ENCODE results near the gene JPH3.

The JPH3 gene

DNA sequence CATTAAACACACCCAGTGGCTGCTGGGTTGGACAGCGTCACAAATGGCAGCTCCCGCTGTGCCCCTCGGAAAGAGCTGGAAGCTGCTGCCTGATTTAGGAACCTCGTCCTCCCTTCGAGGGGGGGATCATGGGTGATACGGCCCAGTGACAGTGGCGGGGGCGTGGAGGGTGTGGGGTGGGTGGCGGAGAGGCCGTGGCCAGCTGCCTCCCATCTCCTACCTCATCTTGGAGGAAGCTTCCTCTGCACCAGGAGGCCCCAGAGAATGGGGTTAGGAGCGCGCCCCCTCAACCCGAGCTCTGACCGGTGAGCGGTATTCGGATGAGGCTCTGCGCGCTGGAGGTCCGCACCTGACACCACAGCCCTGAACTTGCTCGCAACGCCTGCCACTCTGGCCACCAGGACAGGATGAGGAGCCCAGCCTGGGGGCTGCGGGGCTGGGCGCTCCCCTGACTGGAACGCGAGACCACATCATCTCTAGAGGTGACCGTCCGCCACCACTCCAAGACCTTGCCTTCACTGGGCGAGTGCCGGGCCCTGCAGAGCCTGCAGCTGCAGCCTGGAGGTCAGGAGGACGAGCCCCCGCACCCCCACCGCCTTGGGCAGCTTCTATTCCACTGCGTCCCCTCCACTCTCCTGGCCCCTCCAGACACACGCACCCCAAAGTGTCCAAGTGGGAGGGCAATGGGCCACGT, 82.5 kb downstream of the JPH3 start:
- no peak for DNase-seq

DNA sequence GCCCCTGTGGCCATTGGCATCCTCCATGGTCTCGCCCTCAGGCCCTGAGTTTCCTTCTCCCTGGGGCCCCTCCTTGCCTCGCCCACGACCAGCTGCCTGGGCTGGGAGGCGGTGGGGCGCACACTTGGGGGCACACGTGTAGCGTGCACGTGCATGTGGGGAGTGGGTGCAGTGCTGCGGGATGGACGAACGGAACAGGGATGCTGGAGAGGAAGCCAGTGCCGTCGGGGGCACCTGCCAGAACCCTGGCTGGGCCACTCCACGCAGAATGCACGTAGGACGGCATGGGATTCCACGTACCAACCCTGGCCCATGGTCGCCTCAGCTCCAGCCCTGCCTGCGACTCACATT, 83.1 kb downstream of the JPH3 start:
- no peak for DNase-seq

DNA sequence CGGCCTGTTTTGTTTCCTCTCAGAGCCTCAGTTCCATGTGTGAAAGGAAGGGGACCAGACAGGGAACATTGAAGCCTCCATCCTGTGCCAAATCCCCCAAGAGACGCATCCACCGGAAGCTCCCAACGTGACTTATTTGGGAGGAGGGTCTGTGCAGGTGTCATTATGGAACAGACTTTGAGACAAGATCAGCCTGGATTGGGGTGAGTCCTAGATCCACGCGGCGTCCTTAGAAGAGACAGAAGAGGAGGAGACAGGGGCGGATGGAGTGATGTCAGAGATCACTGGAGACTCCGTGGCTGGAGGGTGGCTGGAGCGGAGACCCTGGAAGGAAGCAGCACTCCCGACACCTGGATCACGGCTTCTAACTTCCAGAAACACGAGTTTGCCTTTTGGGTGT, 83.5 kb downstream of the JPH3 start:
- DNase-seq = no peak

DNA sequence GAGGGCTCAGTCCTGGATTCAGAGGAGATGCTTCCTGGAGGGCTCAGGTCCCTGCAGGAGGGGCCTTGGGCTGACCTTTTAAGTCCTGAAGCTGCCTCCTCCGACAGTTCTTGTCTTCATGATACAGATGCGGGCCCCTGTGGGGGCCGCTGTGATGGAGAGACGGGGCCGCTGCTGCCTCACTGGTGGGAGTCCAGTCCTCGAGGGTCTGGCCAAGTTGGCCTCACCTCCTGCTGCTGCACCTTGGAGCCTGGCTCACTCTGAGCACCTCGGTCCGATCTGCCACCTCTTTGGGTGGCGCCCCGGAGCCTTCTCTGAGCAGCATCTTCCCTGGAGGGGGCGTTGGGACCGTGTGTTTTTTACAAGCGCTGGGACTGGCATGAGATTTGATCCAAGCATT, 84.4 kb downstream of the JPH3 start:
- no peak for DNase-seq

DNA sequence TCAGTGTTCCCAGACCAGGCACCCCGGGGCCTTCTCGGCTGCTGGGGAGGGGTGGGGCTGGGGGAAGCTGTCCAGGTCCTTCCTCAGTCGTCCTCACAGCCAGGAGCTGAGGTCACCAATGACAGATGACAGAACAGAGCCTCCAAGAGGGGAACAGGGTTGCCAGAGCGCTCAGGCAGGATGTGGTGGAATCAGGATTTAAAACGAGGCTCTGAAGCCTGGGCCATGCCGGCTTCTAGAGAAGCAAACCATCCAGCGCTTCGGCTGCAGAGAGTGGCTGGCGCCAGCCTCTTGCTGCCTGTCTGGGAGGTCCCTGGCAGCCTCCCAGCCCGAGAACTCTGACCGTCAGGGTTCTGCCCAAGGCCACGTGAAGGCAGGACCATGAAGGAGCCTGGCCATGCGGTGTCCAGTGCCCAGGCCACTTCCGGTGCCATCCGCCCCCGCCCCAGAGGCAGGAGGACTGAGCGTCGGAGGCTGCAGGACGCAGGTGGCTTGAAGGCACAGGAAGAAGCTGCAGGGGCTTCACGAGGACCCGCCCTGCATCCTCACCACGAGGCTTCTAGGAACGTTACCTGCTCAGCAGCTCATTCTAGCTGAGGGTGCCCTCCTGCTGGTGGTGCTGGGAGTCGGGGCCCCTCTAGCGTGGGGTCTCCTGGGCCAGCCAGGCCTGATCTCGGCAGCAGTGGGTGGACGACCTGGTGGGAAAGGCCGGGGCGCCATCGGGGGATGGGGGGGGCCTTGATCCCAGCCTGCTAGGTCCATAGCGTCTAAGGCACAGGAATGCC, 85.0 kb downstream of the JPH3 start:
- DNase-seq = no peak

DNA sequence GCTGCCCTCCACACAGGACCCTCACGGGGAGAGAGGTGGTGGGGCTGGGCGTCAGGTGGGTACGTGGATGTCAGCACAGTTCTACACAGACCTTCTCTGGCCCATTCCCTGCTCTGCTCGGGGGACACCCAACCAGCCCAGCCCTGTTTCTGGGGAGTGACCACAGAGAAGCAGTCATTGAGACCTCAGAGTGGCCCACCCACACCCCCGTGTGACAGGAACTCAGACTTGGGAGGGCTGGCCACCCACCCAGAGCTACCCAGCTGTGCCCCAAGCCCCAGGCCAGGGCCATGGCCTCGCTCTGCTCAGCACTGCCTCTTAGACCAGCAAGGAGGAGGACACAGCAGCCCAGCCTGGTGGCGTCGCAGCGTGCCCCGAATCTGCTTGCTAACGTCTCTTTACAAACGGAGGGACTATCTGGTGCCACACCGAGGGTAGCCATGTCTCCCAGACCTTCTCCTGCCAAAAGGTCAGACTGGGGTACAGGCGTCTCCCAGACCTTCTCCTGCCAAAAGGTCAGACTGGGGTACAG, 85.8 kb downstream of the JPH3 start:
- no peak for DNase-seq

DNA sequence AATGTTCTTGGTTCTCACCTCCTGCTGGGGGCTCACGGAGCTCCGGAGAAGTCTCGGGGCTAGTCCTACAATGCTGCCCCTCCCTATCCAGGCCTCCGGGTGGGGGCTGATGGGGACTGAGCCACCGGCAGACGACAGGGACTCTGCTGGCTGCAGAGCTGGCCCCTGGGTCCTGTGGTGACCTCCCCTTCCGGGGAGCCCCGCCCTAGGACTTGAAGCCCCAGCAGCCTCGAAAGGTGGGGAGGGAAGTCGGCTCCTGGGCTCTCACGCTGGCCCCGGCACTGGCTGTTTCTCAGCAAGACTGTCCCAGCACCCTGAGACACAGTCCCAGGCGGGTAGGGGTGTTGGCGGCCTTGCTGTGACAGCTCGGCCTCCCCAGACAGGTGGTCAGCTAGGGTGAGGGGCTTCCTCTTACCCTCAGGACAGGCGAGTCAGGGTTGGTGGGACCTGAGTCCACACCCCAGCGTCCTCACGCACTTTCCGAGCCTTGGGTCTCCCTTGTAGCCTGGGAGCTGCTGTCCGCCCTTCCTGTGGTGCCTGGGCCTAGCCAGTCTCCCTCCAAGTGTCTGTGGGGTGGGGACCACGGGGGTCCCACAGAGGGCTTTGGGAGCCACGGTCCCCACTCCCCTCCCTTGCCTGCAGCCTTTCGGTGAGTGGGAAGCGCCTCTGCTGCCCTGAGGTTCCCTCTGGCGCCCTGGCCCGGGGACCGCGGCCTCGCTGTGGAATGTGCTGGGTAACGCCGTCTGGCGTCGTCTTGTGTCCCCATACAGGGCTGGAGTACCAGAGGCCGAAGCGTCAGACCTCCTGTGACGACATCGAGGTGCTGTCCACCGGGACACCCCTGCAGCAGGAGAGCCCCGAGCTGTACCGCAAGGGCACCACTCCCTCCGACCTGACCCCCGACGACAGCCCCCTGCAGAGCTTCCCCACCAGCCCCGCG, 86.8 kb downstream of the JPH3 start:
- DNase-seq = no peak

DNA sequence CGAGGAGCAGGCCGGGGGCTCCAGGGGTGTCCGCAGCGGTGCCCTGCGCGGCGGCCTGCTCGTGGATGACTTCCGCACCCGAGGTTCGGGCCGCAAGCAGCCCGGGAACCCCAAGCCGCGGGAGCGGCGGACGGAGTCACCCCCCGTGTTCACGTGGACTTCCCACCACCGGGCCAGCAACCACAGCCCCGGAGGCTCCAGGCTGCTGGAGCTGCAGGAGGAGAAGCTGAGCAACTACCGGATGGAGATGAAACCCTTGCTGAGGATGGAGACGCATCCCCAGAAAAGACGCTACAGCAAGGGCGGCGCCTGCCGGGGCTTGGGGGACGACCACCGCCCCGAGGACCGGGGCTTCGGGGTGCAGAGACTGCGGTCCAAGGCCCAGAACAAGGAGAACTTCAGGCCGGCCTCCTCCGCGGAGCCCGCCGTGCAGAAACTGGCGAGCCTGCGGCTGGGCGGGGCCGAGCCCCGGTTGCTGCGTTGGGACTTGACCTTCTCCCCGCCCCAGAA, 87.7 kb downstream of the JPH3 start:
- DNase-seq = no peak

DNA sequence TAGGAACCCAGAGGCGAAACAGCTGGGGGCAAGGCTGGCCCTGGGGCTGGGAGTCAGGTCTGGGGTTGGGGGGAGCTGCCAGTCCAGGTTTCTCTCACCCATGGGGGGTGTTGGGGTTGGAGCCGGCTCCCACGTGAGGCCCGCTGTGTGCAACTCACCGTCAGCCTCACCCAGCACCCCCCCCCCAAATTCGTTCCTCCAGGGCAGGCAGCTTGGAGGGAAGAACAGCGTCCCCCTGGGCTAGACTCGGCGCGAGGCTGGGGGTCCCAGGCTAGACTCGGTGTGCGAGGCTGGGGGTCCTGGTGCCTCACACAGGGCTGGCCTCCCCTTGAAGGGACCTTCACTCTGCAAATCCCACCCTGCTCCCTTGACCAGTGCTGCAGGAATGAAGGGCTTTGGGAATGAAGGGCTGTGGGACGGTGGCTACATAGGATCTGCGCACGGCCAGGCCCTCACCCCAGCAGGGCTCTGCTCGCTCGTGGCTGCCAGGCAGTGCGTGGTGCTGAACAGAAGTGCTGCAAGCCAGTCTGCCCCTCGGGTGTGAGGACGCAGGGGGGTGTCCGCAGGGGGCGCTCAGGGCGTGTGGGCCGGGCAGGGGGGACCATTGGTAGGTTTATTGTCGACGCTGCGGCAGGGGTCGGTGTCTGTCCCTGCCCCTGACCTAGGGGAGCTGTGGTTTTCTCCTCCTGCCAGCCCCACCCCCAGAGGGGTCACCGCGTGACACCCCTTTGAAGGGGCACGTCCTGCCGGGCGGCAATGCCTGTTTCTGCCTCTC, 88.8 kb downstream of the JPH3 start:
- DNase-seq = no peak

DNA sequence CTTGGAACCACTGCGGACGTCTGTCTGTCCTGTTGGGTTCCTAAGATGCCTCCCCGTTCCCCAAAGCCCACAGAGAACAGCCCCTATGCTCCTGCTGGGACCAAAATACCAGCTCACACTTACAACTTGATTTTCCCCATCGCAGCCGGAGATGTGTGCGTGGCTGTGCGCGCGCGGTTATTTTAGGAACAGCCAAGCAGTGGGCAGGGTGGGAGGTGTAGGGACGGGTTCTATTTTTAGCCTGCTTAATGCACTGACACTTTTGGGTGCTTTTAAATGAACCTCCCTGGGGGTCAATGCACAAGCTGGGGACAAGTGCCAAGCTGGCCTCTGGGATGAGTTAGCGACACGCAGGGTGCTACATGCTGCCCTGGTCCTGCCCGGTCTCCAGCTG, 89.4 kb downstream of the JPH3 start:
- DNase-seq = no peak

DNA sequence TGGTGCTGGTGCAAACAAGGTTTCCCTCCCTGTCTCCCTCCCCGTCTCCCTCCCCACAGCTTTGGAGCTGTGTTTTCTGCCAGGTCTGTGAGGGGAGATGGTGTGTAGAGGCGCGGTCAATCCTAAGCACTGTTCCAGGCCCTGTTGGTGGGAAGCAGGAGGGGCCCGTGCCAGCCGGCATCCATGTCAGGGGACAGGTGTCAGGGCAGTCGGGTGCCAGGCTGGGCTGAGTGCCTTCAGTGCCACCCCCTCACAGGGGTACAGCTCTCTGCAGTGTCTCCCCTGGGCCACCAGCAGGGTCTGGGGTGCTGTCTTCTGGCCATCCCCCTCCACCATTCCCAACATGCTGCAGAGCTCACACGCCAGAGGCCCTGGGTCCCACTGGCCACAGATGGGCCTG, 89.9 kb downstream of the JPH3 start:
- no peak for DNase-seq

DNA sequence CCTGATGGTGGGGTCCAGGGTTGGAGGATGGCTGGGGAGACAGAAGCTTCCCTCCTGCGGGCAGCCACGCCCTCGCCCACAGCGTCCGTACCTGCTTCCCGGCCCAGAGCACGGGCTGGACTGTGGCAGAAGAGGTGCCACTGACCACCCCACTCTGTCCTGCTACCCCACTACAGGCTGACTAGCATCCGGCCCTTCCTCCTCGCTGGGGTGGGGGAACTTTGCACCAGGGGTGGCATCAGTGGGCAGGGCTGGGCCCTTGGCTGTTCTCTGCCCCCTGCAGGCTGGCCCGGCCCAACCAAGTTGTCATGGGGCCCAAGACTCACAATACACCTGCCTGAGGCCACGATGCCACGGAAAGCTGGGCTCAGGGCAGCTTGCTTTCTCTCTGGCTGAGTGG, 90.4 kb downstream of the JPH3 start:
- no peak for DNase-seq

DNA sequence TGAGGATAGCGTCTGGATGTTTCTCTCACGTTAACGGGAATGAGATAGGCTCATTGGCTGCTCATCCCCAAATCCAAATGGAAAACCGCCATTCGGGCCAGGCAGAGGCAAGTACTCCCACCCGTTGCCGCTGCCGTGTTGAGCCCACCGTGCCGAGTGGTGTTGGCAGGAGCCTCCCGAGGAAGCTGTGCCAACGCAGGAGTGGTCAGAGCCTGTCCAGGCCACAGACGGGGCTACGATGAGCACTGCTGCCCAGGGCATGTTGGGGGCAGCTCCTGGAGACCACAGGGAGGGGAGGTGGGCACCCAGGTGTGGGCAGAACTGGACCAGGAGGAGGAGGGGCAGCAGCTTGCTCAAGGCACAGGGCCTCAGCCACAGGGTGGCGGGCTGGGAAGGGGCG, 91.5 kb downstream of the JPH3 start:
- no peak for DNase-seq

DNA sequence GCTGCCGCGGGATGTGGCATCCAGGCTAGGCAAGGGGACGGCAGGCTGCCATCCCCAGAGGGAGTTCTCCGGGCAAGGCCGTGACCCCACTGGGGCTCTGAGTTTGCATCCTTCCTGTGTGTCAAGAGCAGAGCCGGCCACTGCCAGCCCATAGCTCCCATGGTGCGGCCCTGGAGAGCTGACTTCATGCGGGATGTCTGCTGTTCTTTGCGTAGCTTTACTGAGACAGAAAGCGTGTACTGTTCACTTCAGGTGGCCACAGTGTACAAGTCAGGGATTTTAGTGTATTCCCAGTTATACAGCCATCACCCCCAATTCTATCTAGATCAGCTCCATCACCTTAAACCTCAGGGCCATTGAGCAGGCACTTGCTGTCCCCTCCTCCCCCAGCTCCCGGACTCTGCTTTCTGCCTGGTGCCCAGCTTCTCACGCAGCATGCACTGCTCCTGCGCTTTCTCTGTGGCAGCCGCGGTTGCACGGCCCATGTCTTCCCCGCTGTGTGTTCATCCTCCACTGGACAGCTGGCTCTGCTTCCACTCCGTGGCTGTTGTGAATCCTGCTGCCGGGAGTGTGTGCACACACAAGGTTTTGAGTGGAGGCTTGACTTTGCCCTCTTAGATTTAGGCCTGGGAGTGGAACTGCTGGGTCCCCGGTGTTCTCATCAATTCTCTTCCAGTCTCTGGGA, 92.3 kb downstream of the JPH3 start:
- DNase-seq = no peak

DNA sequence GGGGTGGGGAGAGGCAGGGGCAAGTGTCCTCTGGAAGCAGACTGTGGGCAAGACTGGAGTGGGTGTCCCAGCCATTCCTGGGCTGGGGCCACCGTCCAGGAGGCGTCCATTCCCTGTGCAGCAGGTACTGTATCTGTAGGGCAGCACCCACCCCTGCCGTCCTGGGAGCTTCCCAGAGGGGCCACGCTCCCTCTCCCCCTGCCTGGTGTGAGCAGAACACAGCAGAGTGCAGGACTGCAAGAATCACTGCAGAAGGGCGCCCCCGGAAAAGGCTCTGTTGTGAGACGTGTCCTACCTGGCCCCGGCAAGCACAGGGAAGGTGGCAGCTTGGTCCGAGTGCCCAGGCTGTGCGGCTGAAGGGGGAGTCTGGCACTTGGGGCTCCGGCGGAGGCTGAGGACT, 93.2 kb downstream of the JPH3 start:
- DNase-seq = no peak

DNA sequence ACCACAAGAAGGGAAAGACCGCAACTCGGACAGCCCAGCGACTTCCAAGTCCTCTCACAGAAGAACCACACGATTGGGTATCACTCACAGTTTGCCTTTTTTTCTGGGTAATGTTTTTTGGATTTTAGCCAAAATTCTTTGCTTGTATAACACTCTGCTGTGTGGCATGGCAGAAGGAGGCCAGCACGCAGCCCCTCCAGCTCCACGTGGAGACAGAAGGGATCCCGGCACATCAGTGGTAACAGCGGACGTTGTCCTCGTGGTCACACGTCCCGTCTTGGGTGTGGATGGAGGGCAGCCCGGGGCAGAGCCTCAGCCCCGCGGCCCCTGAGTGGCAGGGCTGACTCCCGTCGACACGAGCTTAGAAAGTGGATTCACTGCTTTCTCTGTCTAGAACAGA, 94.4 kb downstream of the JPH3 start:
- no peak for DNase-seq

DNA sequence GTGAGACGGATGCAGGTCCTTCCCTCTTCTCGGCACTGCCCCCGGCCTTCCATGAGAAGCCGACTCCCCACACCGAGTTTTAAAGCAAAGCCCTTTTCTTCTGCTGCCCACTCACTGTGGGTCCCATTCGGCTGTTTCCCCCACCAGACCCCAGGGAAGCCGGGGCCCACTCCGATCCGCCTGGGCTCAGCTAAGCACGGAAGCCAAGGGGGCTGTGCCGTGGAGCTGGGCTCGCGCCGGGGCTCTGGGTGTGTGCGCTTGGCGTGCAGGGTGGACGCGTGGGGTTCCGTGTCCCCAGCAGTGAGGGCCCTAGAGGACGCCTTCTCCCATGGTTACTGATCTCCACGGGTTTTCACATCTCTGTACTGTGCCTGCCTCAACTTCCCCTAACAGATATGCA, 94.9 kb downstream of the JPH3 start:
- DNase-seq = no peak

DNA sequence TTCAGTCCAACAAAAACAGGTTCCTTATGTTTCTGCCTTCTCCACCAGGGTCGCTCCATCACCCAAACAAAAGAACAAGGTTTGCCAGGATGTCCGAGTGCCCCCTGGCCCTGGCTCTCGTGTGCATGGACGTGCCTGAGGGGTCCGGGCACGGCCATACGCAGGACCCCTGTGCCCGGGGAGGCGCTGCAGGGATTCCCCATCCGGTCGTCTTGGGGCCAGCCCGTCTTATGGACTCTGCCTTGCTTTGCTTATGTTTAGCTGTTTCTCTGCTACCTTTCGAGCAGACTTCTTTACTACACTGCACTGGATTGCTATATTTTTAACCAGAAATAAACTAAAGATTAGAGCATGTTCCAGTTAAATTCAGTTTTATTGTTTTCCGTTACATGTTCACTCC, 95.5 kb downstream of the JPH3 start:
- no peak for DNase-seq

DNA sequence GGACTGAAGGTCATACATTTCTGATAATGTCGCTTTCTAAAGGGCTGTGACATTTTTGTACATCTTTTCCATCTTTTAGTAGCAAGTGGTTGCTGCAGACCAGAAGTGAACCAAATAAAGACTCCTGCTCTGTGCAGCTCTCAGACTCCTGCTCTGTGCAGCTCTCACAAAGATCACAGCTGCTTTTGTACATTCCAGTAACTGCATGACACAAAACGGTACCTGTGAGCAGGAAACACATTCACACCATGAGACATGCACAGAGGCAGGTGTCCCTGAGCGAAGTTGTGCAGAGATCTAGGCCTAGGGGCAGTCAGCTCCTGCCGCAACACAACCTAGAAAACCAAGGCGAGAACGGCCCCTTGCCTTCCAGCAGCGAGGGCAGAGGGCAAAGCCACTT, 95.9 kb downstream of the JPH3 start:
- DNase-seq = no peak

DNA sequence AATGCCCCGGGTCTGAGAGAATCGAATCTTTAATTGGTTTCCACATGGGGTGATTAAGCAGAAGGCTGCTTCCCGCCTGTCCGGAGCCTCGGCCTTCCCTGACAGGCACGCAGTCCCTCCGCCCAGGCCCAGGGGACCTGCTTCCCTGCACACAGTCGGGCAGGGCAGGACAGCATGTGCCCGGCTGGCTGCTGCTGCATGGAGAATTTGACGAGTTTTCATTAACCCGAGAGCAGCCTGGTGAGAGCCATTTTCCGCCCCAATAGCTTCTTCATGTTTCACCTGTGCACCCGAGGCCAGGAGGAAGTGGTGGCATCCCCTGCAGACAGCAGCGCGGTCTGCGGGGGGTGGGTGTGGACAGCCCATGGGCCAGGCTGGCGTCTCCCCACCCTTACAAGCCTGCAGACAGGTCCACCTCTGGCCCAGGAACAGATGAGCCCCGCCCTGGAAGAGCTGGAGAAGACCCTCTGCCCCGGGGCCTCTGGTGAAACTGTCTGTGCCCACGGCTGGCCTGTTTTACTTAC, 96.4 kb downstream of the JPH3 start:
- DNase-seq = no peak

DNA sequence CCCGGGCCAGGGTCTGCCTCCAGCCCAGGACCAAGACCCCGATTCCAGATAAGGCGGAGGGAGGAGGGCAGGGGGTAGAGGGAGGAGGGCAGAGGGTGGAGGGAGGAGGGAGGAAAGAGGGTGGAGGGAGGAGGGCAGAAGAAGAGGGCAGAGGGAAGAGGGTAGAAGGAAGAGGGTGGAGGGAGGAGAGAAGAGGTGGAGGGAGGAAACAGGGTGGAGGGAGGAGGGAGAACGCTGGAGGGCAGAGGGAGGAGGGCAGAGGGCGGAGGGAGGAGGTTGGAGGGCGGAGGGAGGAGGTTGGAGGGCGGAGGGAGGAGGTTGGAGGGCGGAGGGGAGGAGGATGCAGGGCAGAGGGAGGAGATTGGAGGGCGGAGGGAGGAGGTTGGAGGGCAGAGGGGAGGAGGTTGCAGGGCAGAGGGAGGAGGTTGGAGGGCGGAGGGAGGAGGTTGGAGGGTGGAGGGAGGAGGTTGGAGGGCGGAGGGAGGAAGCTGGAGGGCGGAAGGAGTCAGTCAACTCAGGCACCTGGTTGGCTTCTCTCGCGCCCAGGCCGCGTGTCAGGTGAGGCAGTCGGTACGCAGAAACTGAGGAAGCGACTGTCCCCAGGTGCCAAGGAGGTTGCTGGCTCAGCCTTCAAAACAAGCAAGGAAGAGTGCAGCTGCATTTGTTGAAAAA, 98.2 kb downstream of the JPH3 start:
- no peak for DNase-seq
